HG03460 (cell line): Measurements from ENCODE around the gene OSCAR.
A peak's percentile ranks its signal among the peaks of the same experiment; 100 is the strongest.
"Not testable (repeated sequence)": the region's sequence is repeated elsewhere in the genome, so short reads cannot be mapped to it uniquely, and the experiment has no call there.

Experiments
- ATAC-seq: cut with Tn5 transposase; IDR thresholded peaks from one replicate; pipeline ENCODE4 v1.9.1; 2021; ENCODE audit not compliant: unreplicated experiment

The OSCAR gene

GRCh38 chr19:54127688-54128440 lies 27.3 kb upstream of the OSCAR start:
- no peak for ATAC-seq

GRCh38 chr19:54125713-54126112 lies 25.1 kb upstream of the OSCAR start:
- ATAC-seq = no peak

- ATAC-seq = no peak
These were observed 23.8 kb upstream of the OSCAR start for GRCh38 chr19:54124393-54124792.

- no peak for ATAC-seq
These were observed 23.1 kb upstream of the OSCAR start for GRCh38 chr19:54123682-54124081.

- no peak for ATAC-seq
These were observed 20.7 kb upstream of the OSCAR start for GRCh38 chr19:54121259-54121658.

GRCh38 chr19:54115109-54116063 lies 14.8 kb upstream of the OSCAR start, which contains the start of the genes PRPF31 and TFPT:
TSS of gene PRPF31 (plus strand) at chr19:54115754. CDS start at chr19:54118279, 2,525 bp downstream.
TSS of gene TFPT (minus strand) at chr19:54115657. CDS start at chr19:54115269, 388 bp downstream.
- peak; percentile 65 for ATAC-seq

GRCh38 chr19:54114340-54115108 lies 13.9 kb upstream of the OSCAR start:
- no peak for ATAC-seq

GRCh38 chr19:54109651-54110050 lies 9.0 kb upstream of the OSCAR start:
- ATAC-seq = no peak

- no peak for ATAC-seq
These were observed 7.9 kb upstream of the OSCAR start for GRCh38 chr19:54108496-54108895.

- no peak for ATAC-seq
These were observed 7.4 kb upstream of the OSCAR start for GRCh38 chr19:54107876-54108490.

- ATAC-seq = no peak
These were observed 6.1 kb upstream of the OSCAR start for GRCh38 chr19:54106716-54107115.

- ATAC-seq = no peak
These were observed 5.2 kb upstream of the OSCAR start for GRCh38 chr19:54105796-54106195.

GRCh38 chr19:54104998-54105715 lies 4.6 kb upstream of the OSCAR start:
- no peak for ATAC-seq

- peak; percentile 92 for ATAC-seq
These were observed 2.0 kb upstream of the OSCAR start, which contains the start of gene NDUFA3 for GRCh38 chr19:54102421-54103169. TSS of gene NDUFA3 (plus strand) at chr19:54102855. CDS start at chr19:54102879, 24 bp downstream.

GRCh38 chr19:54099903-54100255 lies 724 bp downstream of the OSCAR start:
- not testable (repeated sequence) for ATAC-seq

- no peak for ATAC-seq
These were observed 1.3 kb downstream of the OSCAR start for GRCh38 chr19:54099190-54099902.

- ATAC-seq = no peak
These were observed 3.9 kb downstream of the OSCAR start for GRCh38 chr19:54096617-54097106.

- not testable (repeated sequence) for ATAC-seq
These were observed 4.6 kb downstream of the OSCAR start for GRCh38 chr19:54095859-54096616.
